ENCODE measurements around the gene GALNTL6. TPM values are rescaled to one million over a fixed set of nuclear protein-coding genes. Genes with fewer than 3 reads are reported as not detected.
A peak's percentile ranks its signal among the peaks of the same experiment; 100 is the strongest.

Gene GALNTL6
- polyA plus RNA-seq, 1 donor (not counting 4 experiments of a cell fraction or from before 2014, with no cell fraction given): not detected

GRCh38 chr4:172980219-172980618 is 1167.0 kb downstream of the GALNTL6 start:
- H3K4me2 ChIP-seq (ENCODE audit: control insufficient read depth, extremely low read depth, insufficient read depth, low read depth, low read length): no peak overlapping the region
- dilution Hi-C loops (cut with MboI; ENCODE audit: extremely low pct_ligation_motif_present, low sequenced_read_pairs): no loop called here
- FAIRE-seq (no peak), DNase-seq (ENCODE audit: low read depth, low spot score) (no peak)
- no peaks in the 10 kb centered on the region for H3K27me3 ChIP-seq (ENCODE audit: control insufficient read depth, extremely low read depth, insufficient read depth, low read length)
- H2AFZ ChIP-seq (ENCODE audit: control insufficient read depth, low read length): no peak overlapping the region
- H3K27ac ChIP-seq (ENCODE audit: control insufficient read depth, insufficient read depth, low read length): no peak overlapping the region
- no peak overlapping the region for H3K4me3 ChIP-seq (ENCODE audit: control insufficient read depth in 2 of 3, extremely low read depth in 1 of 3, insufficient read depth in 2 of 3, low read depth in 1 of 3, low read length in 3 of 3)
- H3K9me3 ChIP-seq (ENCODE audit: control insufficient read depth, low read depth, low read length): no peaks in the 10 kb centered on the region
- no peaks in the 10 kb centered on the region for H3K79me2 ChIP-seq (ENCODE audit: control insufficient read depth, insufficient read depth, low read length)
- H3K9ac ChIP-seq (ENCODE audit: control insufficient read depth, extremely low read depth, insufficient read depth, low read length): no peak overlapping the region
- TF ChIP-seq CTCF (optimal IDR thresholded peaks at IDR 0.05 in 1 of 3, IDR thresholded peaks at IDR 0.05 in 1 of 3, conservative IDR thresholded peaks at IDR 0.05 in 1 of 3; ENCODE audit: extremely low read depth in 1 of 3, insufficient read depth in 2 of 3, low read length in 3 of 3) (no peak), EZH2 (IDR thresholded peaks at IDR 0.05; ENCODE audit: low read length) (no peak)
- H3K36me3 ChIP-seq (ENCODE audit: control insufficient read depth in 2 of 2, extremely low read depth in 1 of 2, insufficient read depth in 2 of 2, low read length in 2 of 2): no peaks in the 10 kb centered on the region
- no peaks in the 10 kb centered on the region for H4K20me1 ChIP-seq (ENCODE audit: control insufficient read depth, extremely low read depth, insufficient read depth, low read length)
- H3K4me1 ChIP-seq (ENCODE audit: control insufficient read depth, extremely low read depth, insufficient read depth, low read length): peaks cover 15% of the 10 kb centered on the region
- H3K9me1 ChIP-seq (ENCODE audit: control insufficient read depth, extremely low read depth, insufficient read depth, low read length): no peaks in the 10 kb centered on the region

GRCh38 chr4:172982151-172982590 is 1169.0 kb downstream of the GALNTL6 start:
- peaks cover 28% of the 10 kb centered on the region for H3K4me1 ChIP-seq (ENCODE audit: control insufficient read depth, extremely low read depth, insufficient read depth, low read length)
- no peaks in the 10 kb centered on the region for H3K79me2 ChIP-seq (ENCODE audit: control insufficient read depth, insufficient read depth, low read length)
- H4K20me1 ChIP-seq (ENCODE audit: control insufficient read depth, extremely low read depth, insufficient read depth, low read length): no peaks in the 10 kb centered on the region
- H3K27me3 ChIP-seq (ENCODE audit: control insufficient read depth, extremely low read depth, insufficient read depth, low read length): no peaks in the 10 kb centered on the region
- peak overlapping the region; percentile 33 for H3K27ac ChIP-seq (ENCODE audit: control insufficient read depth, insufficient read depth, low read length)
- H3K9me1 ChIP-seq (ENCODE audit: control insufficient read depth, extremely low read depth, insufficient read depth, low read length): no peaks in the 10 kb centered on the region
- TF ChIP-seq EZH2 (IDR thresholded peaks at IDR 0.05; ENCODE audit: low read length) (no peak), CTCF (optimal IDR thresholded peaks at IDR 0.05 in 1 of 3, IDR thresholded peaks at IDR 0.05 in 1 of 3, conservative IDR thresholded peaks at IDR 0.05 in 1 of 3; ENCODE audit: extremely low read depth in 1 of 3, insufficient read depth in 2 of 3, low read length in 3 of 3) (no peak)
- dilution Hi-C loops (cut with MboI; ENCODE audit: extremely low pct_ligation_motif_present, low sequenced_read_pairs): no loop called here
- no peak overlapping the region for H2AFZ ChIP-seq (ENCODE audit: control insufficient read depth, low read length)
- H3K4me2 ChIP-seq (ENCODE audit: control insufficient read depth, extremely low read depth, insufficient read depth, low read depth, low read length): peak overlapping the region; percentile 56
- DNase-seq (ENCODE audit: low read depth, low spot score) (peak; percentile 98), FAIRE-seq (peak; percentile 97)
- no peak overlapping the region for H3K4me3 ChIP-seq (ENCODE audit: control insufficient read depth in 2 of 3, extremely low read depth in 1 of 3, insufficient read depth in 2 of 3, low read depth in 1 of 3, low read length in 3 of 3)
- H3K9me3 ChIP-seq (ENCODE audit: control insufficient read depth, low read depth, low read length): no peaks in the 10 kb centered on the region
- H3K9ac ChIP-seq (ENCODE audit: control insufficient read depth, extremely low read depth, insufficient read depth, low read length): no peak overlapping the region
- H3K36me3 ChIP-seq (ENCODE audit: control insufficient read depth in 2 of 2, extremely low read depth in 1 of 2, insufficient read depth in 2 of 2, low read length in 2 of 2): no peaks in the 10 kb centered on the region

Measured in keratinocyte (primary cell).